ENCODE results near the gene CFAP157. TPM values are rescaled to one million over a fixed set of nuclear protein-coding genes. Genes with fewer than 3 reads are reported as not detected.
"Not testable (repeated sequence)": the region's sequence is repeated elsewhere in the genome, so short reads cannot be mapped to it uniquely, and the experiment has no call there.

Gene CFAP157
- total RNA-seq, 1 donor from 2014 or later, result not detected

GRCh38 chr9:127754099-127755060 lies 47.6 kb downstream of the CFAP157 start:
- ATAC-seq (ENCODE audit: low read depth) (no peak), DNase-seq (no peak)
- no peak overlapping the region for H3K27ac Mint-ChIP-seq
- peaks cover 43% of the 10 kb centered on the region for H3K36me3 Mint-ChIP-seq (ENCODE audit: low read depth)
- TF ChIP-seq CTCF (IDR thresholded peaks at IDR 0.05), result no peak
- no peaks in the 10 kb centered on the region for H3K4me1 Mint-ChIP-seq
- ChIA-PET POLR2A (interaction anchor here (1.0 kb wide), 1 partner anchor 30 kb away, joined by 4 read pairs; no protein-coding TSS in a partner anchor), CTCF (no interaction called here)
- H3K9me3 Mint-ChIP-seq, result no peaks in the 10 kb centered on the region
- H3K4me3 Mint-ChIP-seq, result no peak overlapping the region
- intact Hi-C loops (cut with micrococcal nuclease), result no loop called here
- no peaks in the 10 kb centered on the region for H3K27me3 Mint-ChIP-seq

DNA sequence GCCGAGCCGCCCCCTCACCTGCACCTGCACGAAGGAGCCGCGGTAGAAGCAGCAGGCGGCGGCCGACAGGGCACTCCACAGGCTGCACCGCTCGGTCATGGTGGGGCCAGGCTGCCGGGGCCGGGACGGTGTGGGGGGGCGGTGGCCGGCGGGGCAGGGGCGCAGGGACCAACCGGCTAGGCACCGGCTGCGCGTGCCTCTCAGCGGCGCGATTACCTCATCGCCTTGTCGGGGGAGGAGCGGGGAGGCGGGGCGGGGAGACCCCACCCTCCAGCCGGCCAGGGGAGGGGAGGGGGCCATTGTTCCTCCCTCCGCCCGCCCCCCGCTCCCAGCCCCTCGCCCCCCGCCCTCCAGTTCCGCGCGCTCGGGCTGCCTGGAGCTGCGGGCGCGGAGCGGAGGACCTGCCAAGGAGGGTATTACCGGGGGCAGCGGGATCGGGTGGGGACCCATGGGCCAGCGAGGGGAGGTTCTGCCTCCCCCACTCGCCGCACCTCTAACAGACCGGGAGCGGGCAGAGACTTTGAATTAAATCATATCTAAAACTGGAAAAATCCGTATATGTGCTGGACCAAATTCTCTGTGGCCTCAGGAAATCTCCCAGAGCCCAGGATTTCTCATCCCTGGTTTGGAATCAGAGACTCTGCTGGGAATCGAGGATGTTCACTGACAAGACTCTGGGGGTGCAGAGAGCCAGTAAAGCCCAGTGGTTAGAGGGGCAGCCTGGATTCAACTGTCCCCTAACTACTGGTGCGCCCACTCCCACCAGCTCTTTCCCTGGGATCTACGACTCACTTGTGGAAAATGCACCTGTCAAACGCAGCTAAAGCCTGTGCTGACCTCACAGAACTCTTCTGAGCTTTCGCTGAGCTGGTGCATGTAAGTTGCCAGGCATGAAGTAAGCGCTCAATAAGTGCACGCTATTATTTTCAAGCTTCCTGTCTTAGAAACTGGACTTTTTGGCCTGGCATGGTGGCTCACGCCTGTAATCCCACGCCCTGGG lies 48.6 kb downstream of the CFAP157 start:
- TF ChIP-seq CTCF (IDR thresholded peaks at IDR 0.05), result no peak
- Mint-ChIP-seq H3K9me3 (no peaks in the 10 kb centered on the region), H3K27me3 (no peaks in the 10 kb centered on the region), H3K4me1 (no peaks in the 10 kb centered on the region), H3K27ac (no peak overlapping the region), H3K4me3 (no peak overlapping the region), H3K36me3 (ENCODE audit: low read depth) (peaks cover 40% of the 10 kb centered on the region)
- ATAC-seq (ENCODE audit: low read depth), result no peak
- POLR2A ChIA-PET, result interaction anchor here (1.0 kb wide), 1 partner anchor 29 kb away, joined by 4 read pairs; no protein-coding TSS in a partner anchor
- intact Hi-C loops (cut with micrococcal nuclease), result no loop called here
- CTCF ChIA-PET, result no interaction called here
- DNase-seq, result no peak

GRCh38 chr9:127756233-127756632 lies 49.4 kb downstream of the CFAP157 start:
- peaks cover 2% of the 10 kb centered on the region for H3K4me1 Mint-ChIP-seq
- H3K4me3 Mint-ChIP-seq, result no peak overlapping the region
- peaks cover 36% of the 10 kb centered on the region for H3K36me3 Mint-ChIP-seq (ENCODE audit: low read depth)
- intact Hi-C loops (cut with micrococcal nuclease), result no loop called here
- ATAC-seq (ENCODE audit: low read depth), result no peak
- H3K9me3 Mint-ChIP-seq, result no peaks in the 10 kb centered on the region
- no peaks in the 10 kb centered on the region for H3K27me3 Mint-ChIP-seq
- POLR2A ChIA-PET, result interaction anchor here (0.7 kb wide), 3 partner anchors 11 to 47 kb away, joined by 3 to 5 read pairs (median 3); no protein-coding TSS in a partner anchor
- CTCF ChIA-PET, result interaction anchor here (0.9 kb wide), 1 partner anchor 14 kb away, joined by 5 read pairs; no protein-coding TSS in a partner anchor
- no peak overlapping the region for H3K27ac Mint-ChIP-seq
- no peak for TF ChIP-seq CTCF (IDR thresholded peaks at IDR 0.05)
- no peak for DNase-seq

DNA sequence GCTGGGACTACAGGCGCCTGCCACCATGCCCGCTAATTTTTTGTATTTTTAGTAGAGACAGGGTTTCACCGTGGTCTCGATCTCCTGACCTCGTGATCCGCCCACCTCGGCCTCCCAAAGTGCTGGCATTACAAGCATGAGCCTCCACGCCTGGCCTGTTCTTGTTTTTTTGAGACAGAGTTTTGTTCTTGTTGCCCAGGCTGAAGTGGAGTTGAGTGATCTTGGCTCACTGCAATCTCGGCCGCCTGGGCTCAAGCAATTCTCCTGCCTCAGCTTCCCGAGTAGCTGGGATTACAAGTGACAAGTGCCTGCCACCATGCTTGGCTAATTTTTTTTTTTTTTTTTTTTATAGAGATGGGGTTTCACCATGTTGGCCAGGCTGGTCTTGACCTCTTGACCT lies 50.0 kb downstream of the CFAP157 start:
- intact Hi-C loops (cut with micrococcal nuclease); DNase-seq; H3K4me3 Mint-ChIP-seq; H3K9me3 Mint-ChIP-seq; H3K27me3 Mint-ChIP-seq; H3K4me1 Mint-ChIP-seq; H3K27ac Mint-ChIP-seq; ATAC-seq (ENCODE audit: low read depth): not testable (repeated sequence)
- ChIA-PET POLR2A (interaction anchor here (0.7 kb wide), 3 partner anchors 11 to 288 kb away, joined by 3 to 5 read pairs (median 3); no protein-coding TSS in a partner anchor), CTCF (interaction anchor here (0.9 kb wide), 1 partner anchor 14 kb away, joined by 5 read pairs; no protein-coding TSS in a partner anchor)
- peaks cover 35% of the 10 kb centered on the region for H3K36me3 Mint-ChIP-seq (ENCODE audit: low read depth)

GRCh38 chr9:127758843-127759242 lies 52.1 kb downstream of the CFAP157 start:
- Mint-ChIP-seq H3K4me3 (no peak overlapping the region), H3K9me3 (no peaks in the 10 kb centered on the region), H3K36me3 (ENCODE audit: low read depth) (peaks cover 39% of the 10 kb centered on the region), H3K27ac (no peak overlapping the region), H3K4me1 (peaks cover 20% of the 10 kb centered on the region), H3K27me3 (no peaks in the 10 kb centered on the region)
- intact Hi-C loops (cut with micrococcal nuclease), result no loop called here
- ATAC-seq (ENCODE audit: low read depth) (no peak), DNase-seq (no peak)
- TF ChIP-seq CTCF (IDR thresholded peaks at IDR 0.05), result no peak
- CTCF ChIA-PET, result no interaction called here
- POLR2A ChIA-PET, result interaction anchor here (0.8 kb wide), 1 partner anchor 34 kb away, joined by 3 read pairs; no protein-coding TSS in a partner anchor

Data from activated B cell treated with CpG ODN at 0.5 μM for 24 hours (primary cell).